Measurements from ENCODE around the gene HYOU1. TPM values are rescaled to one million over a fixed set of nuclear protein-coding genes. Genes with fewer than 3 reads are reported as not detected.
A peak's percentile ranks its signal among the peaks of the same experiment; 100 is the strongest.
"Not testable (repeated sequence)": the region's sequence is repeated elsewhere in the genome, so short reads cannot be mapped to it uniquely, and the experiment has no call there.

The HYOU1 gene, protein sequence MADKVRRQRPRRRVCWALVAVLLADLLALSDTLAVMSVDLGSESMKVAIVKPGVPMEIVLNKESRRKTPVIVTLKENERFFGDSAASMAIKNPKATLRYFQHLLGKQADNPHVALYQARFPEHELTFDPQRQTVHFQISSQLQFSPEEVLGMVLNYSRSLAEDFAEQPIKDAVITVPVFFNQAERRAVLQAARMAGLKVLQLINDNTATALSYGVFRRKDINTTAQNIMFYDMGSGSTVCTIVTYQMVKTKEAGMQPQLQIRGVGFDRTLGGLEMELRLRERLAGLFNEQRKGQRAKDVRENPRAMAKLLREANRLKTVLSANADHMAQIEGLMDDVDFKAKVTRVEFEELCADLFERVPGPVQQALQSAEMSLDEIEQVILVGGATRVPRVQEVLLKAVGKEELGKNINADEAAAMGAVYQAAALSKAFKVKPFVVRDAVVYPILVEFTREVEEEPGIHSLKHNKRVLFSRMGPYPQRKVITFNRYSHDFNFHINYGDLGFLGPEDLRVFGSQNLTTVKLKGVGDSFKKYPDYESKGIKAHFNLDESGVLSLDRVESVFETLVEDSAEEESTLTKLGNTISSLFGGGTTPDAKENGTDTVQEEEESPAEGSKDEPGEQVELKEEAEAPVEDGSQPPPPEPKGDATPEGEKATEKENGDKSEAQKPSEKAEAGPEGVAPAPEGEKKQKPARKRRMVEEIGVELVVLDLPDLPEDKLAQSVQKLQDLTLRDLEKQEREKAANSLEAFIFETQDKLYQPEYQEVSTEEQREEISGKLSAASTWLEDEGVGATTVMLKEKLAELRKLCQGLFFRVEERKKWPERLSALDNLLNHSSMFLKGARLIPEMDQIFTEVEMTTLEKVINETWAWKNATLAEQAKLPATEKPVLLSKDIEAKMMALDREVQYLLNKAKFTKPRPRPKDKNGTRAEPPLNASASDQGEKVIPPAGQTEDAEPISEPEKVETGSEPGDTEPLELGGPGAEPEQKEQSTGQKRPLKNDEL
- 162 TPM for total RNA-seq

DNA sequence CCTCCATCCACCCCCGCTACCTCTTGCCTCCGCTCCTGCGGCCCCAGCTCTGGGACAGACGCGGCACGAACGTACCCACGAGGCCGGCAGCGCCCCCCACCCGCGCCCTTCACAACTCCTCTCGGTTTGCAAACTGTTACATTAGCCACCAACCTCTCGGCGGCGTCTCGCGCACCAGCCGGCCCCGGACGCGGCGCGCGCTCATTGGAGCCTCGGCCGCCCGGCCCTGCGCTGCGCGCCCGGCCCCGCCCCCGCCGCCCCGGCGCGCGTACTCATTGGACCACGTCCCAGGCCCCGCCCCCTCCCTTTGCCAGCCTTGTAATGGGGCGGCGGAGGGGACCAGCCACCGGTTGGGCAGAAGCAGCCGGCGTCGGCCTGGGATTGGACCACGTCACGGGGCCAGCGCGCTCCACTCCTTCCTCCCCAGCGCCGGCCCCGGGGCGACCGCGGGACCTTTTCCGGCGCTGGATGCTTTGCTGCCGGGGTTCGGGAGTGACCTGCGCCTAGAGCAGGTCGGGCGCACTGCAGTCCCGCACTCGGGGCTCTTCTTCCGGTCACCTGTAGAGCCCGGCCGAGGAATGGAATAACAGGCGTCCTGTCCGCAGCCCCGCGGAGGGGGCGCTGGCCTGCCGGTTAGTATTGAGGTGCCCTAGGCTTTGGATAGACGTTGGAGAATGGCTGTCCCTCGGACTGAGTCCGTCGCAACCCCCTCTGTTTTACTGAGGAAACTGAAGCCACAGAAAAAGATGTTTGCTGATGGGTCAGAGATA, at the start of gene HYOU1:
TSS of gene HYOU1 (minus strand) at position 206 of the 770 bp plus-strand sequence. CDS start 1,045 bp downstream, outside the sequence.
- DNase-seq (ENCODE audit: low spot score), result peak; percentile 98

GRCh38 chr11:119103793-119104192, 46.8 kb upstream of the HYOU1 start:
- DNase-seq (ENCODE audit: low spot score), result no peak

- not testable (repeated sequence) for DNase-seq (ENCODE audit: low spot score)
These were observed 46.2 kb upstream of the HYOU1 start for GRCh38 chr11:119103161-119103664.

DNA sequence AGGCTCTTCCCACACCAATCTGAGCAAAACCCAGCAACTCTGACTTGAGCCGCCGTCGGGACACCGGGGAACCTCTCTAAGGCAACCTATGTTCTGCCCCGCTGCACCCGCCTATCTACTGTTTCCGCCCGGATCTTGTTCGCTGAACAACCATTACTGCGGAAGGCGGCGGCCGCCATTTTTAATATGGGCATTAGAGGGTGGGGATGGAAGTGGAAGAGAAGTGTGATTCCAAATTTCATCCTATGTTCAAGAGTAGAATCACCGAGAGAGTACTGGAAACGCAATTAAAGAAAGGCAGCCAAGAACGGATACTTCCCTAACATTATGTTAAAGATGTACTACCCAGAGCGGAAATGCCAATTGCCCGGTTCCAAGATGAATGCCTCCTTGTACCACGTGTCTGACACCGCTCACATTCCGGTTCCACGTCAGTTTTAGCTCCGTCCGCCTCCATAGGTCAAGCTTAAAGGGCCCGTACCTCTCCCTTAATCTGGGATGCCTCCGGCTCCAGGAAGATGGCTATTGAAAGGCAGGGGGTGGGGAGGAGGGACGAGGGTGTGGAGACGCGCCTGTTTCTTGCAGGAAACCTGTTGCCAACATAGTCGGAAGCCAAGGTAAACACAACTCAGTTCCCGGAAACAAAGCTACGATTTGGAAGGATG, 44.9 kb upstream of the HYOU1 start, which contains the start of gene DPAGT1:
TSS of gene DPAGT1 (minus strand) at position 95 of the 665 bp plus-strand sequence. CDS start 198 bp downstream, outside the sequence.
- peak; percentile 93 for DNase-seq (ENCODE audit: low spot score)

DNA sequence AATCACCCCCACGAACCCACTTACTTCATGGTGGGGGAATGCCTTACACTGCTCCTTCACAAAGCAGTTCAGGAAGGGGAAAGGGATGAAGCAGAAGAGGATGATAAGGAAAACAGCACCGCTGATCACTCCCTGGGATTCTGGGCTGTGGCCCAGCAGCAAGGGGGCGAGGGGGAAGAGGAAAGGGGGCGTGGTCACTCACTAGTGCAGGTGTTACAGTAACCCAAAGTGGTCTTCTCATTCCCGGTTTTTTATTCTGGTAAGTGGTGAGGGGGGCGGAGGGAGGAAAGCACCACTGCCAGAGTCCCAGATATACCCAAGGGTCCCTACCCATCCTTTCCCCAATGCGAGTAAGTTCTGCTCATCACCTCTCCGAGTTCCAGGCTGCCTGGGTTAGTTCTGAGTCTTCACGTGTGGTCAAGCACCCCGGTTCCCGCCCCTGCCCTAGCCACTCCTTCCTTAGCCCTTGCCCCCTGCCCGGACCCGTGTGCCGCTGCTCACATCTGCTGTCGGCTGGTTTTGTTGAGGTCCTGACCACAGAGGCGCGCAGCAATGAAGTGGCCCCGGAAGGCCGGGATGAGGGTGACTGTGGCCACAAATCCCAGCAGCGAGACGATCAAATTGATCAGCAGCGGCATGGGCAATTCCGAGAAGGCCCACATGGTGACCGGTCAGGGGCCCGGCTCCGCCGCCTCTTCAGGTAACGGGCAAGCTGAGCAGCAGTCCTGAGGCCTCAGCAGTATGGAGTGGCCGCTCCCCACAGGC, 44.2 kb upstream of the HYOU1 start:
- DNase-seq (ENCODE audit: low spot score), result no peak

GRCh38 chr11:119100246-119100970, 43.4 kb upstream of the HYOU1 start:
- no peak for DNase-seq (ENCODE audit: low spot score)

GRCh38 chr11:119099711-119100110, 42.7 kb upstream of the HYOU1 start:
- DNase-seq (ENCODE audit: low spot score), result no peak

GRCh38 chr11:119095066-119095880, 38.3 kb upstream of the HYOU1 start:
- peak; percentile 100 for DNase-seq (ENCODE audit: low spot score)

DNA sequence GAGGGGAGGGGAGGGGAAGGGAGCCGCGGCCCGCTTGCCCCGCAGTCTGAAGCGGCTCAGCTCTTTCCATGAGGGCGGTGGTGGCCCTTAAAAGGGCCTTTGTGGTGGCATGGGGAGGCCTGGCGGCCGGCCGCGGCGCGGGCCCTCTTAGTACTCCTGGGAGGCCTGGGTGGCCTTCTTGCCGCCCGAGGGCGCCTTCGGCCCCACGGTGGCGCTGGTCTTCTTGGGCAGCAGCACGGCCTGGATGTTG, 37.7 kb upstream of the HYOU1 start:
- DNase-seq (ENCODE audit: low spot score), result peak; percentile 82

- peak; percentile 58 for DNase-seq (ENCODE audit: low spot score)
These were observed 37.2 kb upstream of the HYOU1 start for GRCh38 chr11:119093942-119094815.

- no peak for DNase-seq (ENCODE audit: low spot score)
These were observed 36.2 kb upstream of the HYOU1 start for GRCh38 chr11:119092880-119093842.

GRCh38 chr11:119091966-119092879, 35.2 kb upstream of the HYOU1 start:
- DNase-seq (ENCODE audit: low spot score), result no peak

- DNase-seq (ENCODE audit: low spot score), result no peak
These were observed 34.2 kb upstream of the HYOU1 start for GRCh38 chr11:119091178-119091577.

DNA sequence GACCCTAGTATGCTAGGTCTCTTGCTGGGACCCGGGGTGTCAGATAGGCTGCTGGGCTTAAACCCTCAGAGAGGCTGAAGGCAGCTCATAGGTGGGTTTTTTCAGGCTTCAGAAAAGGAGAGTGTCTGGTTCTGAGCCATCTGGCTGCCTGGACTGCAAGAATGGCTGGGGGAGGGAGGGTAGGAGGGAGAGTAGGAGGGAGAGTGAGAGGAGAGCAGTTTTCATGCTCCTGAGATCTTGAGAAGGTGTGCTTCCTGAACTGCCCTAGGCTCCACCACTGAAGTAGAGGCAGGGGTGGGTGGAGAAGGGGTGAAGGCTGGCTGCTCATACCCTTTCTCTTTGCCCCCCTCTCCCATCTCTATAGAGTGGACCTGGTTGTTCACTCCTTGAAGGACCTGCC, 32.3 kb upstream of the HYOU1 start:
- DNase-seq (ENCODE audit: low spot score), result no peak

DNA sequence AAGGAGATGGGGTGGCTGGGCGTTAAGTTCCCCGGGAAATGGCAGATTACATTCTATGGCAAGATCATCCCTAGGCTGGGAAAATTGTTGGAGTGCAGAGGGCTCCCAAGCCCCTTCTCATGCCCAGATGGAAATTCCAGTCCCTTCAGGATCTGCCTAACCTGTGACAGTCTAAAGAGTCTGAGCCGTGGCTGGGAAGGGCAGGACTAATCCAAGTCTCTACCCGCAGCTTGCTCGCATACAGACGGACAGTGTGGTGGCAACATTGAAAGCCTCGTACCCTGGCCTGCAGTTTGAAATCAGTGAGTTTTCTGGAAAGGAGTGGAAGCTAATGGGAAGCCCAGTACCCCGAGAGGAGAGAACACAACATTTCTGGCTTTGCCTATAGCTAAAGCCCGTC, 31.4 kb upstream of the HYOU1 start:
- DNase-seq (ENCODE audit: low spot score), result no peak
